GM12878 (cell line): Measurements from ENCODE around the gene DLG2. TPM values are rescaled to one million over a fixed set of nuclear protein-coding genes. Genes with fewer than 3 reads are reported as not detected.

ENCODE experiments used
- ATAC-seq: fragments of 200-7000 bp; cut with Tn5 transposase; 3 replicates; pipeline ENCODE4 v1.9.1; 2020; ENCODE audit warnings: mild to moderate bottlenecking, moderate library complexity
- BruUV-seq: library from RNA; stranded (reverse); fragments of 400-500 nt; replicated peaks from 2 replicates; lab custom pipeline; 2021; lab: Mats Ljungman, UMichigan
- CTCF ChIA-PET: fragments of 300-600 bp; sonication (Branson Sonifier 250); formaldehyde crosslinking; extraction: SDS; loops from one replicate; lab custom pipeline; 2021; ENCODE audit warnings: inconsistent platforms; lab: Yijun Ruan, JAX
- POLR2A ChIA-PET: fragments of 350-600 bp; formaldehyde crosslinking; extraction: SDS; loops from one replicate; lab custom pipeline; 2021; ENCODE audit warnings: inconsistent platforms; lab: Charles Lee
- RAD21 ChIA-PET: fragments of 300-600 bp; sonication (Branson Sonifier 250); formaldehyde crosslinking; loops from one replicate; lab custom pipeline; 2023; ENCODE audit warnings: antibody characterized with exemption; ENCODE audit not compliant: unreplicated experiment; lab: Charles Lee
- SMC1A ChIA-PET: fragments of 300-600 bp; sonication (Branson Sonifier 250); formaldehyde crosslinking; loops from one replicate; lab custom pipeline; 2023; ENCODE audit not compliant: unreplicated experiment, uncharacterized antibody; lab: Charles Lee
- DNase-seq: peaks from one replicate; pipeline ENCODE4 v3.0.0-alpha.2; 2011; ENCODE audit warnings: low read depth, low spot score
- FAIRE-seq: peaks from 3 replicates; lab custom pipeline; 2011; peaks lifted over from hg19 to GRCh38; lab: Jason Lieb, UNC
- H2AFZ ChIP-seq: 2 replicates; pipeline ENCODE4 v1.6.0; 2011; ENCODE audit warnings: low read depth, low read length, control low read depth; ENCODE audit not compliant: control insufficient read depth
- H3K27ac ChIP-seq: 2 replicates; pipeline ENCODE4 v1.5.1; 2011; ENCODE audit warnings: control low read depth; ENCODE audit not compliant: control insufficient read depth, insufficient read depth
- H3K27me3 ChIP-seq, 2 experiments: replicated peaks in 1 of 2; 2 replicates each; pipeline versions ENCODE4 v1.6.0 to v1.6.1; 2011; ENCODE audit warnings: low read length in 1 of 2; ENCODE audit not compliant: control insufficient read depth in 2 of 2, insufficient read depth in 2 of 2
- H3K36me3 ChIP-seq, 2 experiments: 2 replicates each; pipeline ENCODE4 v1.5.1; 2011; ENCODE audit warnings: low read length in 1 of 2; ENCODE audit not compliant: control insufficient read depth in 2 of 2, insufficient read depth in 2 of 2
- H3K4me1 ChIP-seq: 2 replicates; pipeline ENCODE4 v1.6.1; 2011; ENCODE audit warnings: mild to moderate bottlenecking, low read length, moderate library complexity, mixed read lengths; ENCODE audit not compliant: control insufficient read depth, insufficient read depth
- H3K4me2 ChIP-seq: 2 replicates; pipeline ENCODE4 v1.6.0; 2011; ENCODE audit warnings: control low read depth; ENCODE audit not compliant: control insufficient read depth, insufficient read depth
- H3K4me3 ChIP-seq: fragments of 200-600 bp; sonication (generic); 2 replicates; pipeline ENCODE4 v1.5.1; 2016
- H3K79me2 ChIP-seq: 2 replicates; pipeline ENCODE4 v1.6.0; 2011; ENCODE audit warnings: low read length; ENCODE audit not compliant: control insufficient read depth, insufficient read depth
- H3K9ac ChIP-seq: 2 replicates; pipeline ENCODE4 v1.8.0; 2011; ENCODE audit warnings: low read length, control low read depth, mixed read lengths; ENCODE audit not compliant: control insufficient read depth, insufficient read depth
- H3K9me3 ChIP-seq: replicated peaks from 3 replicates; pipeline ENCODE4 v1.5.1; 2011; ENCODE audit warnings: mild to moderate bottlenecking, low read length; ENCODE audit not compliant: control insufficient read depth, insufficient read depth
- H4K20me1 ChIP-seq: 2 replicates; pipeline ENCODE4 v1.6.0; 2011; ENCODE audit not compliant: control insufficient read depth, insufficient read depth
- BCL11A ChIP-seq: IDR thresholded peaks from 2 replicates; pipeline ENCODE4 v1.6.1; 2011; ENCODE audit warnings: low read depth, low read length
- CHD4 ChIP-seq: fragments of 200-600 bp; sonication (generic); IDR thresholded peaks from 2 replicates; pipeline ENCODE4 v1.6.1; 2016; ENCODE audit warnings: mild to moderate bottlenecking
- EED ChIP-seq: sonication (generic); IDR thresholded peaks from 2 replicates; pipeline ENCODE4 v1.6.1; 2016; ENCODE audit warnings: antibody characterized with exemption, low read depth
- FOS ChIP-seq: IDR thresholded peaks from 3 replicates; pipeline ENCODE4 v1.6.1; 2011; ENCODE audit warnings: borderline replicate concordance; ENCODE audit not compliant: insufficient read length; ENCODE audit errors: extremely low read depth
- MLLT1 ChIP-seq: fragments of 450-650 bp; IDR thresholded peaks from 2 replicates; pipeline ENCODE4 v1.6.1; 2016; ENCODE audit warnings: mild to moderate bottlenecking
- NFIC ChIP-seq: IDR thresholded peaks from 2 replicates; pipeline ENCODE4 v1.6.1; 2012; ENCODE audit warnings: low read depth, mild to moderate bottlenecking, inconsistent platforms, low read length, moderate library complexity
- NRF1 ChIP-seq: conservative IDR thresholded peaks from 2 replicates; pipeline ENCODE4 v1.6.1; 2011; ENCODE audit warnings: mild to moderate bottlenecking, low read depth, low read length, improper control_type of control experiment
- SMAD5 ChIP-seq: IDR thresholded peaks from 2 replicates; pipeline ENCODE4 v1.6.1; 2016; ENCODE audit warnings: antibody characterized with exemption, low read depth
- SREBF1 ChIP-seq: IDR thresholded peaks from 2 replicates; pipeline ENCODE4 v1.6.1; 2012; ENCODE audit warnings: mild to moderate bottlenecking, low read length
- TCF3 ChIP-seq: IDR thresholded peaks from 2 replicates; pipeline ENCODE4 v1.6.1; 2012; ENCODE audit warnings: low read depth, mild to moderate bottlenecking, low read length, borderline replicate concordance; ENCODE audit not compliant: insufficient read depth
- YBX1 ChIP-seq: fragments of 450-650 bp; IDR thresholded peaks from 2 replicates; pipeline ENCODE4 v1.6.1; 2016; ENCODE audit warnings: antibody characterized with exemption
- ZBTB40 ChIP-seq: fragments of 450-650 bp; IDR thresholded peaks from 2 replicates; pipeline ENCODE4 v1.6.1; 2016; ENCODE audit warnings: mild to moderate bottlenecking, moderate library complexity, borderline replicate concordance
- ZNF207 ChIP-seq: fragments of 450-650 bp; IDR thresholded peaks from 2 replicates; pipeline ENCODE4 v1.6.1; 2014; ENCODE audit warnings: antibody characterized with exemption, mild to moderate bottlenecking, borderline replicate concordance
- WGBS: methylation state at CpG from one replicate; pipeline ENCODE4 v1.1.6; 2016; ENCODE audit warnings: low lambda C conversion rate; ENCODE audit not compliant: insufficient replicate concordance, insufficient coverage; ENCODE audit errors: missing lambda C conversion rate; 5-methylcytosine and 5-hydroxymethylcytosine counted together
- in situ Hi-C: fragments of 300-500 bp; cut with MboI; formaldehyde crosslinking; loops from 9 replicates; pipeline ENCODE4 v1.14.3; 2018; ENCODE audit warnings: mixed read lengths
- intact Hi-C: fragments of 100-400 bp; cut with micrococcal nuclease; formaldehyde crosslinking; loops from one replicate; pipeline ENCODE4 v1.14.2; 2022; ENCODE audit not compliant: unreplicated experiment
- polyA plus RNA-seq, 11 experiments: library from polyadenylated mRNA; depleted of rRNA in 4 of 11; unstranded in 6 of 11; stranded (reverse) in 5 of 11; fragments of >200 nt; fragmentation: Nextera tagmentation in 4 of 11; fragmentation: Illumina TruSeq in 1 of 11; extraction: Ambion mirVana in 4 of 11; extraction: Trizol in 1 of 11; gene quantifications; 1 replicate in 1 of 11; 2 replicates in 10 of 11; pipeline versions ENCODE4 v1.2.1 to v1.2.3, GENCODE V29; 2011 to 2016; ENCODE audit warnings: inconsistent platforms in 2 of 11, missing spikeins in 2 of 11, low read depth in 1 of 11
- total RNA-seq, 4 experiments: library from RNA; depleted of rRNA in 3 of 4; stranded (reverse); fragments of >200 nt in 3 of 4; fragmentation: Illumina TruSeq in 1 of 4; extraction: Trizol in 1 of 4; gene quantifications; 2 replicates each; pipeline versions ENCODE4 v1.2.1 to v1.2.3, GENCODE V29; 2013 to 2021
- TF ChIP-seq, protein P1 (sequence below): fragments of 450-650 bp; IDR thresholded peaks from 2 replicates; pipeline ENCODE4 v1.6.1; 2017; ENCODE audit warnings: mild to moderate bottlenecking, moderate library complexity

DLG2 gene
- total and polyA plus RNA-seq, 10 of the 15 experiments (the other 5 are each of a cell fraction or from before 2014, with no cell fraction given): 0.09 to 0.98 (median 0.35) TPM

- TF ChIP-seq, protein P1, sequence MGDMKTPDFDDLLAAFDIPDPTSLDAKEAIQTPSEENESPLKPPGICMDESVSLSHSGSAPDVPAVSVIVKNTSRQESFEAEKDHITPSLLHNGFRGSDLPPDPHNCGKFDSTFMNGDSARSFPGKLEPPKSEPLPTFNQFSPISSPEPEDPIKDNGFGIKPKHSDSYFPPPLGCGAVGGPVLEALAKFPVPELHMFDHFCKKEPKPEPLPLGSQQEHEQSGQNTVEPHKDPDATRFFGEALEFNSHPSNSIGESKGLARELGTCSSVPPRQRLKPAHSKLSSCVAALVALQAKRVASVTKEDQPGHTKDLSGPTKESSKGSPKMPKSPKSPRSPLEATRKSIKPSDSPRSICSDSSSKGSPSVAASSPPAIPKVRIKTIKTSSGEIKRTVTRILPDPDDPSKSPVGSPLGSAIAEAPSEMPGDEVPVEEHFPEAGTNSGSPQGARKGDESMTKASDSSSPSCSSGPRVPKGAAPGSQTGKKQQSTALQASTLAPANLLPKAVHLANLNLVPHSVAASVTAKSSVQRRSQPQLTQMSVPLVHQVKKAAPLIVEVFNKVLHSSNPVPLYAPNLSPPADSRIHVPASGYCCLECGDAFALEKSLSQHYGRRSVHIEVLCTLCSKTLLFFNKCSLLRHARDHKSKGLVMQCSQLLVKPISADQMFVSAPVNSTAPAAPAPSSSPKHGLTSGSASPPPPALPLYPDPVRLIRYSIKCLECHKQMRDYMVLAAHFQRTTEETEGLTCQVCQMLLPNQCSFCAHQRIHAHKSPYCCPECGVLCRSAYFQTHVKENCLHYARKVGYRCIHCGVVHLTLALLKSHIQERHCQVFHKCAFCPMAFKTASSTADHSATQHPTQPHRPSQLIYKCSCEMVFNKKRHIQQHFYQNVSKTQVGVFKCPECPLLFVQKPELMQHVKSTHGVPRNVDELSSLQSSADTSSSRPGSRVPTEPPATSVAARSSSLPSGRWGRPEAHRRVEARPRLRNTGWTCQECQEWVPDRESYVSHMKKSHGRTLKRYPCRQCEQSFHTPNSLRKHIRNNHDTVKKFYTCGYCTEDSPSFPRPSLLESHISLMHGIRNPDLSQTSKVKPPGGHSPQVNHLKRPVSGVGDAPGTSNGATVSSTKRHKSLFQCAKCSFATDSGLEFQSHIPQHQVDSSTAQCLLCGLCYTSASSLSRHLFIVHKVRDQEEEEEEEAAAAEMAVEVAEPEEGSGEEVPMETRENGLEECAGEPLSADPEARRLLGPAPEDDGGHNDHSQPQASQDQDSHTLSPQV: no peak
- TF ChIP-seq NFIC: no peak
These were observed 940.4 kb downstream of the DLG2 start (continued) for GRCh38 chr11:84686716-84687115.

- no peak overlapping the region for H3K9ac ChIP-seq
- no peak overlapping the region for H3K4me3 ChIP-seq
- no peaks in the 10 kb centered on the region for H4K20me1 ChIP-seq
- no peaks in the 10 kb centered on the region for H3K36me3 ChIP-seq
- WGBS: 66% methylated on average over 6 of the region's 6 CpGs
- H3K4me2 ChIP-seq: no peak overlapping the region
- FAIRE-seq (no peak), ATAC-seq (no peak), DNase-seq (no peak)
- ChIA-PET SMC1A (no interaction called here), RAD21 (no interaction called here), POLR2A (no interaction called here), CTCF (no interaction called here)
- H3K27me3 ChIP-seq: no peaks in the 10 kb centered on the region
- no peaks in the 10 kb centered on the region for H3K4me1 ChIP-seq
- no peaks in the 10 kb centered on the region for H3K79me2 ChIP-seq
- in situ Hi-C loops: no loop called here
- intact Hi-C loops: no loop called here
- no peak overlapping the region for H3K27ac ChIP-seq
- no peak overlapping the region for H2AFZ ChIP-seq
- no peaks in the 10 kb centered on the region for H3K9me3 ChIP-seq
- BruUV-seq: no TSS peak
- TF ChIP-seq MLLT1 (no peak), ZNF207 (no peak), ZBTB40 (no peak), EED (no peak), YBX1 (no peak), SMAD5 (no peak), NRF1 (no peak), CHD4 (no peak), TCF3 (no peak), FOS (no peak), BCL11A (no peak), SREBF1 (no peak)
These were observed 941.2 kb downstream of the DLG2 start for GRCh38 chr11:84685976-84686375.
